GM12891 (cell line): ENCODE data around the gene SMARCC1.

Source experiments
- POLR2A ChIP-seq: IDR thresholded peaks from 2 replicates; pipeline ENCODE4 v1.6.1; 2011; ENCODE audit warnings: low read depth, low read length, control low read depth
- POLR2AphosphoS5 ChIP-seq: IDR thresholded peaks from 2 replicates; pipeline ENCODE4 v1.6.1; 2011; ENCODE audit warnings: low read depth, low read length, control low read depth
- TAF1 ChIP-seq: IDR thresholded peaks from 2 replicates; pipeline ENCODE4 v1.6.1; 2011; ENCODE audit warnings: low read depth, low read length, control low read depth

GRCh38 chr3:47688488-47688887, 93.2 kb downstream of the SMARCC1 start:
- TF ChIP-seq POLR2A = no peak
- no peak for TF ChIP-seq TAF1
- TF ChIP-seq POLR2AphosphoS5 = no peak
